KOPT-K1 (cell line): Measurements from ENCODE around the gene SLC44A1.
A peak's percentile ranks its signal among the peaks of the same experiment; 100 is the strongest.

Experiments
- H3K27ac ChIP-seq: fragments of 200-600 bp; sonication (generic); 2 replicates; pipeline ENCODE4 v1.5.1; 2016; ENCODE audit warnings: antibody characterized with exemption, mild to moderate bottlenecking, low read depth, low read length; ENCODE audit not compliant: poor library complexity, severe bottlenecking
- H3K36me3 ChIP-seq: fragments of 200-600 bp; sonication (generic); 2 replicates; pipeline ENCODE4 v1.5.1; 2017; ENCODE audit warnings: antibody characterized with exemption, mild to moderate bottlenecking, low read length, moderate library complexity; ENCODE audit not compliant: insufficient read depth
- H3K9me3 ChIP-seq: fragments of 200-600 bp; sonication (generic); 2 replicates; pipeline ENCODE4 v1.5.1; 2017; ENCODE audit warnings: antibody characterized with exemption, low read length, mild to moderate bottlenecking; ENCODE audit not compliant: insufficient read depth, poor library complexity, severe bottlenecking

Gene SLC44A1

DNA sequence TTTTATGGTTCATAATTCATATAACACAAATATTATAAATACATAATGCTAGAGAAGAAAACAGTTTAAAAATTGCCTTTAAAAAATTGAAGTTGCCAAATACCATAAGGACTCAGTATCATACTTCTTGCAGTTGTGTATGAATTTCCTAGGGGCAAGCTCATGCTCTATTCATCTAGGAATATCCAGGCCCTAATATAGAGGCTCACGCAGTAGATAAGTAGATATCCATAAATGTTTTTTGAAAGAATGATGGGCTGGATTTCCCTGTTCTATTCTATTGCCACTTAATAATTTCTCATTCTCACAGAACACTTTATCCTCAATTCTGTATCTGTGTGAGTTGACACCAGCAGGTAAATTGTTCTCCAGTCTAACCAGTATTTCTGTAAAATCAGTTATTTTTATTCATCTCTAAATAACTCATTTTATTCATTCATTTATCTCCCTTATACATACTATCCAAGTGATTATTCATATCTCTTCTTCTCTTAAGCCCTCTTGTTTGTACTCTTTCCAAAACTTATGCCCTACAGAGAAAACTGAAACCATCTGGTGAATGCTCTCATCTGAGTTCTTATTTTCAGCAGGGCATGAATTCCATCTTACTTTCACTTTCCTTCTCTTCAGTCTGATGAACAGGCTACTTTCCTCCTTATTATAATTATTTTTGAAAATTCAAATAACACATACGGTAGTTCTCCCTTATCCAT is 97.1 kb downstream of the SLC44A1 start:
- Histone ChIP-seq H3K27ac (peak overlapping the region; percentile 46), H3K9me3 (no peaks in the 10 kb centered on the region), H3K36me3 (no peaks in the 10 kb centered on the region)

DNA sequence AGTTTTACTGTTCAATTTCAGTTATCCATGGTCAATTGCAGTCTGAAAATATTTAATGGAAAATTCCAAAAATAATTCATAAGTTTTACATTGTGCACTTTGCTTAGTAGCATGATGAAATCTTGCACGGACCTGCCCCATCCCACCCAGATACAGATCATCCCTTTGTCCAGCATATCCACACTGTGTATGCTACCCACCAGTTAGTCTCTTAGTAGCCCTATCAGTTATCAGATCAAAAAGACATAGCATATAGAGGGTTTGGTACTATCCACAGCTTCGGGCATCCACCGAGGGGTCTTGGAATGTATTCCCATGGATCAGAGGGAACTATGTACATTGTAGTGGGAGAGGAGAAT is 97.7 kb downstream of the SLC44A1 start:
- Histone ChIP-seq H3K27ac (peak overlapping the region; percentile 46), H3K9me3 (no peaks in the 10 kb centered on the region), H3K36me3 (no peaks in the 10 kb centered on the region)

DNA sequence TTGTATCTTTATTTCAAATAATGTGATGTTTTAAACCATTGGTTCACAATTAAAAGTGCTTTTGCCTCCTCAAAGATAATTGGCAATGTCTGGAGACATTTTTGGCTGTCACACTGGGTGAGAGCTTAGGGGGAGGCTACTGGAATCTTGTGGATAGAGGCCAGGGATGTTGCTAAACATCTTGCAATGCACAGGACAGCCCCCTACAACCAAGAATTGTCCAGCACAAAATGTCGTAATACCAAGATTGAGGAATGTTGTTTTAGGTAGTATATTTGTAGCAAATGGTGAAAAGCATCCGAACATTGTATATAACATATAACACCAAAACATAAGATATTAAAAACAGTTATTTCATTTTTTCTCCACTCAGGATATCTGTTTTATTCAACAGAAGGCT is 99.8 kb downstream of the SLC44A1 start:
- no peaks in the 10 kb centered on the region for H3K9me3 ChIP-seq
- H3K27ac ChIP-seq = no peak overlapping the region
- no peaks in the 10 kb centered on the region for H3K36me3 ChIP-seq

DNA sequence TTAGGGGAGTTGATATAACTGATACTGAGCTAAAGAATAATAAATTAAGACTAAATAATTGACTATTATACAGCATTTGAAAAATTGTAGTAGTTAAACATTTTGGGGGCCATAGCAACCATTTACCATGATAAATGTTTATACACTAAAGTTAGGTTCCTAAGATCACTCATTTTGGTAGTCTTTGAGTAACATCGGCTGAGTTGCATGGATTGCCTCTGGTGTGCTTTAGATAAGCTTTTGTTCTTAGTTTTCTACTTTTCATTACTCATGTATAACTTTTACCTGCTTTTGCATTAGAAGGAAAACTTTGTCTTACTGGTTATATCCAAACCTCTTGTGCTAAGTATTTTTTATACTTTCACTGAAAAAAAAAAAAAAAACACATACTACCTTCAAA is 101.2 kb downstream of the SLC44A1 start:
- Histone ChIP-seq H3K27ac (no peak overlapping the region), H3K9me3 (no peaks in the 10 kb centered on the region), H3K36me3 (no peaks in the 10 kb centered on the region)

DNA sequence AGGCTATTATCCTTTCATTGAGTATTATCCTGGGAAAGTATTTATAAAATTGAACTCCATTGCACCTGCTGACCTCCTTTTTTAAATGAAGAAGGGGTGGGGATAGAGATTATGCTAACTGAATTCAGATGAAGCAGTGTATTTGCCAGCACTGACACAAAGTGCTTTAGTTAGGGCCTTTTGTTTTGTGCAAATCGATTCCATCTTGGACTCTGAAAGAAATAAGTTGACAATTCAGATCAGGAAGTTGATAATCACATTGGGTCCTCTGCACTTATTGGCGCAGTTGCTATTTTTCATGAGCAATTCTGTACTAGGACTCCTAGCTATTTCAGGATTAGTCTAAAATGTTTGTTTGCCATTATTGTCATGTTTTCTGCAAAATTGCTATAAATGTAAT is 101.8 kb downstream of the SLC44A1 start:
- Histone ChIP-seq H3K9me3 (no peaks in the 10 kb centered on the region), H3K36me3 (no peaks in the 10 kb centered on the region), H3K27ac (no peak overlapping the region)

DNA sequence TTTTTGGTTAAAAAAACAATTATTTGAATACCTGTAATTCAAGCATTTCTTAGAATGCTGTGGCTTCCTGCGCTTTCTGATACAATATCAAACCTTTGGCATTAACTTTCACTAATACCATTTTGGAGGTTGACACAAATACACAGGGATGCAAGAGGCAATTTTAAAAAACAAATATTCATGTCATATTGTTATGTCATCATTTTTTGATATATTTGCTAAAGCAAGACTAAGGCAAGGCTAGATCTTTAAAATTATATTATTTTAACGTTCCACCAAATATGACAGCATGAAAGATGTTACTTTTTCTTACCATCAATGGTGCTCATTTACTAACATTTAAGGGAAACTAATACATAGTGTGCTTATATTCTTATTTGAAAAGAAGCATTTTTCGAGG is 110.0 kb downstream of the SLC44A1 start:
- H3K9me3 ChIP-seq = no peaks in the 10 kb centered on the region
- no peaks in the 10 kb centered on the region for H3K36me3 ChIP-seq
- no peak overlapping the region for H3K27ac ChIP-seq

DNA sequence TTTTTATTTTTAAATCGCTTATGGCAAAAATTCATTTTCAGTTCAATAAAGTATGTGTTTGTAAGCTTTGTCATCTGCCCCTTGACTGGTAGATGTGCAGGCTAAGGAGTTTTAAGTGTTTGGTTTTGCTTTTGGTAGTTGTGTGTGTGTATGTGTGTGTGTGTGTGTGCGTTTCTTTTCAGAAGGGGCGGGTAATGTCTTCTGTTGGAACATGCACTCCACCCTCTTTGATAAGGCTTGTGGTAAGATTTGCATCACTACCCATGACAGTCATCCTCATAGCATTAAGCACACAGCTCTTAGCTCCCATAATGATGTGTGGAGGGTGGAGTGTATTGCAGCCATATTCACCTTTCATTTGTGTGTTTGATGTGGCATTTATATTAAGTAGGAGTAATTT is 111.3 kb downstream of the SLC44A1 start:
- H3K27ac ChIP-seq = no peak overlapping the region
- H3K9me3 ChIP-seq = no peaks in the 10 kb centered on the region
- no peaks in the 10 kb centered on the region for H3K36me3 ChIP-seq

DNA sequence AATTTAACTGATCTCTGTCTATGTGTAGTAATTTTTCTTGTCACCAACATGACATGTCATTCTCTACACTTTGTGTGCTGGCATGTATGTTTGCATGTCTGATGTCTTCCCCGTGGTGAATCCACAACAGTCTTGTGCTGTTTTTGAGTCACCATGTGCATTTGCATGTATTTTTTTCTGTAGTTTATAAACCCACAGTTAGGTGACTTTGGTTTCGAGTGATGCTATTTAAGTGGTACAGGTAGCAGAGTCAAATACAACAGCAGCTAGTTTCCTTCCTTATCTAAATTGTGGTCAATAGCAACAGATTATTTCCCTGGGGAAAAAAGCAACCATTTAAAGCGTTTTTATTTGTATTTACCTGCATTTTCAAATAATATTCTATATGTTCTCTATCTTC is 113.5 kb downstream of the SLC44A1 start:
- Histone ChIP-seq H3K27ac (no peak overlapping the region), H3K36me3 (no peaks in the 10 kb centered on the region)

DNA sequence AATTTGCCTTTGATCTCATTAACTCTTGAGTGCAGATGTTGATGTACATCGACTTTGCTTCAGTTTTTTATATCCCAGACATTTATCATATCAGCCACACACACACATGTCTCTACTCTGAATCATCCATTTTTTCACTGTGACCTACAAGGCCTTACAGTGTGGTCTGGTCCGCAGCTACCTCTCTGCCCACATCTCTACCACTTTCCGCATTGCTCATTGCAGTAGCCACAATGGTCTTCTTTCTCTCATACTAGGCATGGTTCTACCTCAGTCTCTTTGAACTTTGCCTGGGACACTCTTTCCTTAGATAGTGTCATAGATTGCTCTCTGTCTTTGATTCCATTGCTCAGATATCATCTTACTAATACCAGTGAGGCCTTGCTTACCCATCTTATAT is 115.4 kb downstream of the SLC44A1 start:
- Histone ChIP-seq H3K9me3 (no peaks in the 10 kb centered on the region), H3K36me3 (no peaks in the 10 kb centered on the region), H3K27ac (no peak overlapping the region)

More for the DNA sequence above, 113.5 kb downstream of the SLC44A1 start:
- H3K9me3 ChIP-seq = no peaks in the 10 kb centered on the region

DNA sequence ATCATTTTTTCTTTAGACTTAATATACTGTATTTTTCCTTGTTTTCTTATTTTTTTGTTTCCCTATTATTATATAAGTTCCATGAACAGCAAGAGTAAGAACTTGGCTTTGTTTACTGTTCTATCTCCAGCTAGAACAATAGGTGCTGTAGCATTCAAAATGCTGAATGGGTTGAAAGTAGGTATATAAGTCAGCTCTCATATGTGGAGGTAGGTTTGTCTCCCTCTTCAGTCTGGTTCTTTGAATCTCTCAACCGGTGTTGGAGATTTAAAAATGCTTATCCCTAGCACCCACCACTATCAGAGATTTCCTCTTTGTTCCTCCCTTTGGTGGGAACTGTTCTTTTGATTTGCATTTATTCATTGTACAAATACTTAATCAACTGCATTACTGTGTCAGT is 115.9 kb downstream of the SLC44A1 start:
- Histone ChIP-seq H3K36me3 (no peaks in the 10 kb centered on the region), H3K9me3 (no peaks in the 10 kb centered on the region), H3K27ac (no peak overlapping the region)

DNA sequence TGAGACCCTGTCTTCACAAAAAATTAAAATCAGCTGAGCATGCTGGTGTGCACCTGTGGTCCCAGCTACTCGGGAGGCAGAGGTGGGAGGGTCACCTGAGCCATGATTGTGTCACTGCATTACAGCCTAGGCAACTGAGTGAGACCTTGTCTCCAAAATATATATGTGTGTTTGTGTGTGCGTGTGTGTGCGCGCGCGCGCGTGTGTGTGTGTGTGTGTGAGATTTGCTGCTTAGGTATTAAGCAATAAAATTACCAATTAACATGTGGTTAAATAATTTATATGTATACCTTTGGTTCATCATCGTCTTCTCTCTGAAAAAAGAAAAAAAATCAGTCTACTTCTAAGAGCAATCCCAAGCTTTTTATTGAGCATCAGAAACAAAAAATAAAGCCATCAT is 117.4 kb downstream of the SLC44A1 start:
- H3K9me3 ChIP-seq = no peaks in the 10 kb centered on the region
- H3K36me3 ChIP-seq = no peaks in the 10 kb centered on the region
- no peak overlapping the region for H3K27ac ChIP-seq

DNA sequence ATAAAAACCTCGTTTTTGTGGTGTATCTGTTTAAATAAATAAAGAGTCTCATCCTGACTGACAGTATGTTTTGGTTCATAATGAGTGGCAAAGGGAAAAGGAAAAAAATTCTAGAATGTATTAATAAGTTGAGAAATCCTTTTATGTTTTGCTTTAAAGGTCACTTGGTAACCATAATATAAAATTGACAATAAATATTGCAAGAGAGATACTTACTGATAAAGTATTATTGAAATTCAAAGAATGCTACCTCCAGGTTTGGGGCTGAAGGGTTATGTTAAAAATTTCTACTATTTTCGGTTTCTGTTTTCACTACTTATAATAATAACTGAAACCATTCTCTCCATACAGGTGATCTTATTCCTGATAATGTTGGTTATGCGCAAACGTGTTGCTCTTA is 118.0 kb downstream of the SLC44A1 start:
- Histone ChIP-seq H3K27ac (no peak overlapping the region), H3K9me3 (no peaks in the 10 kb centered on the region), H3K36me3 (no peaks in the 10 kb centered on the region)

DNA sequence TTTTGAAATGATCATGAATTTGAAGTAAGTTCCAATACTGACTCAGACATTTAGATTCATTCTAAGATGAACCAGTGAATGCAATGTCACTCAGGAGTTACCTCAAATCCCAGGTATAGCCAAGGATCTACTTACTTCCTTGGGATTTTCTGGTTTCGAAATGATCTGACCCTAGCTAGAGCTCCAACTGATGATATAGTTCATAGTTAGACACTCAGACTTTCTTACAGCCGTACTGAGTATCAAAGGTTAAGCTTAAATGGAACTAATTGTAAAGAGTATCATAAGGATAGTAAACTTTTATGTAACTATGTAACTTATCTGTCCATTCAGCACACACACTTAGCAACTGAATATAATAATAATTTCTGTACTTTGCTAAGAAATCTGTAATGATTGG is 119.4 kb downstream of the SLC44A1 start:
- Histone ChIP-seq H3K9me3 (no peaks in the 10 kb centered on the region), H3K27ac (no peak overlapping the region), H3K36me3 (no peaks in the 10 kb centered on the region)

DNA sequence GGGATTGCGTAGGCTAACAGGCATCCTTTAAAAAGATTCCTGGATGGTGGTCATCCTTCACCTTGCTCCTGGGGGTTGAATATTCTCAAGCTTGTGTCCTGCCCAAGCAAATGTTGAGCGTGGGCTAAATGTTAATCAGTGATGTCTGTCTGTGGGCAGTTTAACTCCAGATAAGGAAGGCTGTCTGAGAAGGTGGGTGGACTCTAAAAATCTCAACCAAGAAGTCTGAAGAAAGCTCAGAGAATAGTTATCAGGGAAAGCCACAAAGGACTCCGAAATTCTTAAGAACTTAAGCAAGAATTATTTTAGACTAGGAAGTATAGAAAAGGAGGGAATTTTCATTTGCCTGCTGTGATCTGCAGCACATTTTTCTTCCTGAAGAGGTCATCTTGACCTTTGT is 125.5 kb downstream of the SLC44A1 start:
- H3K9me3 ChIP-seq = no peaks in the 10 kb centered on the region
- no peaks in the 10 kb centered on the region for H3K36me3 ChIP-seq
- H3K27ac ChIP-seq = no peak overlapping the region

DNA sequence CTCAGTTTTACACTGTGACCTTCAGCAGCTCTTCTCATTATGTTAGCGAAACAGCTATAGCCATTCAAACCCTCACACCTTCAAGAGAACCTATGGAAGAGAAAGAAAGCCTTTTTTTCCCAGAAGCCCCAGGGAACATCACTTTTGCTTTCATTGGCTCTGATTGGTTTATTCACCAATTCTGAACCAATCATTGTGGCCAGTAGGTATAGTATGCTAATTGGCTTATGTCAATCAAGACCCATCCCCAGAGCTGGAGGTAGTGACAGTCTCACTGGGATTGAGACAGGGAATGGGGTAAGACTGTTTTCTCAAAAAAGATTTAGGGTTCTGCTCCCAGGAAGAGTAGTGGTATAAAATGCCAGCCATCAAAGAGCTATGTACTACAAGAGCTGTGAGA is 129.3 kb downstream of the SLC44A1 start:
- no peaks in the 10 kb centered on the region for H3K36me3 ChIP-seq
- H3K27ac ChIP-seq = no peak overlapping the region
- no peaks in the 10 kb centered on the region for H3K9me3 ChIP-seq

DNA sequence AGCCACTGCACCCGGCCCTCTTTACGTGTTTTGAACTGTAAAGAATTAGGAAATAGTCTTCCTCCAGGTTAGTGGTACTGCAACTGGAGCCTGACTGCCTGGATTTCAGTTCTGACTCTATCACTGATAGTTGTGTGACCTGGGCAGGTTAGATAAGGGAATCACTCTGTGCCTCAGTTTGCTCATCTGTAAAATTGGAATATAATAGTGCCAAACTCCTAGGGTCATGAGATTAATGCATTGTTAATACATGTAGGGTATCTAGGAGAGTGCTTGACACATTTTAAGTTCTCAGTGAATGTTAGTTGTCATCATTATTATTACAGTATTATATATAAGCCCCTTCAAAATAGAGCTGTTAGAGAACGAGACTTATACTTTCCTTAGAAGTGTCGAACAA is 130.9 kb downstream of the SLC44A1 start:
- no peaks in the 10 kb centered on the region for H3K36me3 ChIP-seq
- H3K9me3 ChIP-seq = no peaks in the 10 kb centered on the region
- H3K27ac ChIP-seq = no peak overlapping the region
